Measurements from ENCODE around the gene CCDC9B. TPM values are rescaled to one million over a fixed set of nuclear protein-coding genes. Genes with fewer than 3 reads are reported as not detected.

CCDC9B gene
- total RNA-seq, 2 donors from 2014 or later: 30.1 to 57.1 TPM

DNA sequence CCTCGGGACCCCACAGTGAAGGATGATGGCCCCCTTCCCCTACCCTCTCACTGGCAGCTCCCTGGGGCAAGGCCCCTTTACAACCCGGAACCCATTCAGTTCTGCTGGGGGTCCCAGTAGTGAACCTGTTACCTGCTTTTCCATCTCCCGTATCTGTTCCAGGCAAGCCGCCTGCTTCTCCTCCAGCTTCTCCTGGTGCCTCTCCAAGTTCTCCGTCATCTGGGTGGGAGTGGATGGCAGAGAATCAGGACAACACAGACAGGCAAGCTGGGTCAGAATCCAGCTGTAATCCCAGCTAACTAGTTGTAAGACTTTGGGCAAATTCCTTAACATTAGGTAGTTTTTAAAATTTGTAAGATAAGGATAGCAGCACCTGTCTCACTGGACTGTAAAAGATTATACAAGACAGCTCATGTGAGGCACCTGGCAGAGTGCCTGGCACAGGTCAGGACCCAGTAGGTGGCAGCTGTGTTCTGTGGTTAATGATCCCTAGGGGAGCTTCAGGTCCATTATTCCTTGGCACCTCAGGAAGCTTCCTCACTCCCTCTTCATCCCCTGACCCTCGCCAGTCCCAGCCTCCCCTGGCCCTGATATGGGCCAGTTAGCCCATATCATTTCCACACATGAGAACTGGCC, 51.5 kb downstream of the CCDC9B start:
- no peak for ATAC-seq (ENCODE audit: insufficient number of reproducible peaks, low FRiP score, low read depth)
- TF ChIP-seq, protein P1, sequence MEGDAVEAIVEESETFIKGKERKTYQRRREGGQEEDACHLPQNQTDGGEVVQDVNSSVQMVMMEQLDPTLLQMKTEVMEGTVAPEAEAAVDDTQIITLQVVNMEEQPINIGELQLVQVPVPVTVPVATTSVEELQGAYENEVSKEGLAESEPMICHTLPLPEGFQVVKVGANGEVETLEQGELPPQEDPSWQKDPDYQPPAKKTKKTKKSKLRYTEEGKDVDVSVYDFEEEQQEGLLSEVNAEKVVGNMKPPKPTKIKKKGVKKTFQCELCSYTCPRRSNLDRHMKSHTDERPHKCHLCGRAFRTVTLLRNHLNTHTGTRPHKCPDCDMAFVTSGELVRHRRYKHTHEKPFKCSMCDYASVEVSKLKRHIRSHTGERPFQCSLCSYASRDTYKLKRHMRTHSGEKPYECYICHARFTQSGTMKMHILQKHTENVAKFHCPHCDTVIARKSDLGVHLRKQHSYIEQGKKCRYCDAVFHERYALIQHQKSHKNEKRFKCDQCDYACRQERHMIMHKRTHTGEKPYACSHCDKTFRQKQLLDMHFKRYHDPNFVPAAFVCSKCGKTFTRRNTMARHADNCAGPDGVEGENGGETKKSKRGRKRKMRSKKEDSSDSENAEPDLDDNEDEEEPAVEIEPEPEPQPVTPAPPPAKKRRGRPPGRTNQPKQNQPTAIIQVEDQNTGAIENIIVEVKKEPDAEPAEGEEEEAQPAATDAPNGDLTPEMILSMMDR (IDR thresholded peaks at IDR 0.05): no peak
- Histone ChIP-seq H3K27ac (no peak overlapping the region), H3K9me3 (no peaks in the 10 kb centered on the region), H3K36me3 (no peaks in the 10 kb centered on the region), H3K27me3 (replicated peaks; ENCODE audit: insufficient read depth) (no peaks in the 10 kb centered on the region), H3K4me3 (no peak overlapping the region), H3K4me1 (ENCODE audit: control insufficient read depth in 1 of 2, low read depth in 2 of 2) (peaks cover 0 to 3% of the 10 kb centered on the region in 2 donors)
- no peak for DNase-seq (ENCODE audit: low spot score)

DNA sequence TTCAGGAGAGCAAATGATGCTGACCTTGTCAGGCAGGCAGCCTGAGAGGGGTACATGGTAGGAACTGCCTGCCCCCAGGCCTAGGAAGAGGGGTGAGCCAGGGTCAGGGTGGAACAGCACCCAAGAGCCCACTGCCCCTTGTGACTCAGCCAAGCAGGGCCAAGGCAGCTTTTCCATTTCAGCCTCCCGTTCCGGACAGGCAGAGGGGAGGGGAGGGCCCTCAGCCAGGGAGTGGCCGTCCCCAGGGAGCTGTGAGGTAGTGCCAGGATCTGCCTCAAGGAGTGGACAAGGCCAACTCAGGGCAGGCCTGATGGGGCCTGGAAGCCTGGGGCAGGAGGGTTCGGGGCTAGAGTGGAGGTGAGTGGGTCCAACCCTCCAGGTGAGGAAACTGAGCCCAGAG, 52.8 kb downstream of the CCDC9B start:
- no peak overlapping the region for H3K27ac ChIP-seq
- H3K27me3 ChIP-seq (replicated peaks; ENCODE audit: insufficient read depth): no peaks in the 10 kb centered on the region
- DNase-seq (ENCODE audit: low spot score): no peak
- no peaks in the 10 kb centered on the region for H3K36me3 ChIP-seq
- TF ChIP-seq, protein P1 (IDR thresholded peaks at IDR 0.05): no peak
- H3K4me3 ChIP-seq: no peak overlapping the region
- no peak for ATAC-seq (ENCODE audit: insufficient number of reproducible peaks, low FRiP score, low read depth)
- H3K4me1 ChIP-seq (ENCODE audit: control insufficient read depth in 1 of 2, low read depth in 2 of 2): peaks cover 1 to 7% of the 10 kb centered on the region in 2 donors
- H3K9me3 ChIP-seq: no peaks in the 10 kb centered on the region

DNA sequence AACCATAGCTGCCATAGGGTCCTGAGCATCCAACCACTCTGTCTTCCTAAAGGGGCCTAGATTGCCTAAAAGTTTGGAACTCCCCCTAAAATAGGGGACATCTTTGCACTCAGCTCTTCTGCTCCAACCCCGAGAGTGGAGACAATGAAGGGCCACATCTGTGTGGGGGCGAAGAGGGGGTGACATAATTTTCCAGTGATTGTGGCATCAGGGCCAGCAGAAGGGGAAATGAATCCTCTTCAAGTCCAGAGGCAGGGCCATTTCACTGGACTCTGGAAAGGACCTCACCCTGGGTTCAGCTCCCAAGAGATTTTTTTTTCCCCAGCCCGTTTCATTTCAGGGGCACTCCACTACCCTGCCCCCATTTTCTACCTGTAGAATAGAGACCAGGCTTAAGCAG, 53.2 kb downstream of the CCDC9B start:
- Histone ChIP-seq H3K9me3 (no peaks in the 10 kb centered on the region), H3K27ac (no peak overlapping the region), H3K4me3 (no peak overlapping the region), H3K27me3 (replicated peaks; ENCODE audit: insufficient read depth) (no peaks in the 10 kb centered on the region), H3K4me1 (ENCODE audit: control insufficient read depth in 1 of 2, low read depth in 2 of 2) (peaks cover 3 to 12% of the 10 kb centered on the region in 2 donors), H3K36me3 (no peaks in the 10 kb centered on the region)
- ATAC-seq (ENCODE audit: insufficient number of reproducible peaks, low FRiP score, low read depth) (no peak), DNase-seq (ENCODE audit: low spot score) (no peak)
- TF ChIP-seq, protein P1 (IDR thresholded peaks at IDR 0.05): no peak

DNA sequence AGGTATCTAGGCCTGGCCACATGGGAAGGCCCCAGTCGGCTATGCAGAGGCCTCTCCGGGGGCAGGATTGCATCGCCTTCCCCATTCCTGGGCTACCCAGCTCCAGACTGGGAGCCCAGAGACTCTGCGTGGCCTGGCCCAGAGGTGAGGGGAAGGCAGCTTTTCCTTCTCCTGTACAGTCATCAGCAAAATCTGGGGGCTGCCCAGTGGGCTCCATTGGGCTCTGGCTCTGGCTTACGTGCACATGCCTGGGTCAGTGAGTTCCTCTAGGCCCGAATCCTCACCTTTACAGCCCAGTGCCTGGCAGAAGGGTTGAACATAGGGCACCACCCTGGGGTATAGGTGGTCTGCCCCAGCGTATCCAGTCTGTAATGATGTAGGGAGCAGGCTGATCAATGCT, 53.9 kb downstream of the CCDC9B start:
- no peak for ATAC-seq (ENCODE audit: insufficient number of reproducible peaks, low FRiP score, low read depth)
- TF ChIP-seq, protein P1 (IDR thresholded peaks at IDR 0.05): no peak

DNA sequence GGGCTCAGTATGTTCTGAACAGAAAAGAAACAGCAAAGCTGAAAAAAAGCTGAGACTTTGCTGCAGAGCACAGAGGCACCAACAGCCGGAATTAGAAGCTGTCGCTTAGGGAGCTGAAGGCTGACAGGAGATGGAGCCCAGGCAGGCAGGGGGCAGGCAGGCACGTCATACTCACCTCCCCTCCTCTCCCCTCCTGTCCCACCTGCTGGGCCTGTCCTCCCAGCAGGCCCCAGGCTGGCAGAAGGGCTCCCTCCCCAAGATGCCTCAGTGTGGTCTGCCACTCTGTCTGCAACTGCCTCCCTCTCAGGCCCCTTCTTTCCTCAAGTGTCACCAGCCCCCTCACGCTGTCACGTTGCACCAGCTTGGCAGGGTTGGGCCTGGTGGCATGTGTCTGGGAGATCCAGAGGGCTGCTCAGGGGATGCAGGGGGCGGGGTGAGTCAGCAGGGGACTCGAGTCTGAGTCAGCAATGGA, 54.6 kb downstream of the CCDC9B start:
- no peak for ATAC-seq (ENCODE audit: insufficient number of reproducible peaks, low FRiP score, low read depth)
- Histone ChIP-seq H3K36me3 (no peaks in the 10 kb centered on the region), H3K27me3 (replicated peaks; ENCODE audit: insufficient read depth) (peaks cover 5% of the 10 kb centered on the region), H3K27ac (no peak overlapping the region), H3K4me3 (no peak overlapping the region), H3K4me1 (ENCODE audit: control insufficient read depth in 1 of 2, low read depth in 2 of 2) (peaks cover 3 to 26% of the 10 kb centered on the region in 2 donors), H3K9me3 (no peaks in the 10 kb centered on the region)
- TF ChIP-seq, protein P1 (IDR thresholded peaks at IDR 0.05): no peak
- no peak for DNase-seq (ENCODE audit: low spot score)

More for the DNA sequence above, 53.9 kb downstream of the CCDC9B start:
- no peaks in the 10 kb centered on the region for H3K36me3 ChIP-seq
- peaks cover 3 to 19% of the 10 kb centered on the region in 2 donors for H3K4me1 ChIP-seq (ENCODE audit: control insufficient read depth in 1 of 2, low read depth in 2 of 2)
- no peak overlapping the region for H3K4me3 ChIP-seq
- DNase-seq (ENCODE audit: low spot score): no peak
- H3K27ac ChIP-seq: no peak overlapping the region
- no peaks in the 10 kb centered on the region for H3K27me3 ChIP-seq (replicated peaks; ENCODE audit: insufficient read depth)
- no peaks in the 10 kb centered on the region for H3K9me3 ChIP-seq

Measured in thoracic aorta (tissue), 2 donors.